GM10248 (cell line): ENCODE data around the gene TMEM51.

Source experiments
- CTCF ChIA-PET: fragments of 300-600 bp; sonication (Branson Sonifier 250); formaldehyde crosslinking; extraction: SDS; loops from one replicate; lab custom pipeline; 2021; ENCODE audit warnings: antibody characterized with exemption; lab: Yijun Ruan, JAX
- POLR2A ChIA-PET: fragments of 350-650 bp; sonication (Branson Sonifier 250); formaldehyde crosslinking; extraction: SDS; loops from one replicate; lab custom pipeline; 2020; ENCODE audit warnings: antibody characterized with exemption; lab: Yijun Ruan, JAX
- DNase-seq: peaks from one replicate; pipeline ENCODE4 v3.0.0; 2012; ENCODE audit errors: extremely low spot score
- TF ChIP-seq, protein P1 (sequence below): IDR thresholded peaks from 2 replicates; pipeline ENCODE4 v1.5.1; 2012; ENCODE audit warnings: mild to moderate bottlenecking, low read depth; ENCODE audit errors: extremely low read depth, missing control alignments, control extremely low read depth

Gene TMEM51

DNA sequence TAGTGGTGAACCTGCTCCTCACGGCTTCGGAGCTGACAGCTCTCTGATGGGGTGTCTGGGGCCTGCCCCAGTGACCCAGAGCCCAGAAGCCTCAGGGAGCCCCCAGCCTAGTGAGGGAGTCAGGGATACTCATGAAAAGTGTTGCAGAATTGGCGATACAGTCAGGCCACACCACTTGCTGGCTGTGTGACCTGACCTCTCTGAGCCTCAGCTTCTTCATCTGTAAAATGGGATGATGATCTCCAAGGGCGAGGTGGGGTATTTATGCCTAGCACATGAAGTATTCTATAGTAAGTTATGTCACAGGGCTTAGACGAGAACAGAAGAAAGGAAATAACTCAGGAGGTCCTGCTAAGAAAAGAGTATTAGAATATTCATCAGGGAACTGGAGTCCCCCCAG lies 1.6 kb downstream of the TMEM51 start:
- CTCF ChIA-PET, result interaction anchor here (1.6 kb wide), 1 partner anchor 117 kb away, joined by 3 read pairs; no protein-coding TSS in a partner anchor
- TF ChIP-seq, protein P1, sequence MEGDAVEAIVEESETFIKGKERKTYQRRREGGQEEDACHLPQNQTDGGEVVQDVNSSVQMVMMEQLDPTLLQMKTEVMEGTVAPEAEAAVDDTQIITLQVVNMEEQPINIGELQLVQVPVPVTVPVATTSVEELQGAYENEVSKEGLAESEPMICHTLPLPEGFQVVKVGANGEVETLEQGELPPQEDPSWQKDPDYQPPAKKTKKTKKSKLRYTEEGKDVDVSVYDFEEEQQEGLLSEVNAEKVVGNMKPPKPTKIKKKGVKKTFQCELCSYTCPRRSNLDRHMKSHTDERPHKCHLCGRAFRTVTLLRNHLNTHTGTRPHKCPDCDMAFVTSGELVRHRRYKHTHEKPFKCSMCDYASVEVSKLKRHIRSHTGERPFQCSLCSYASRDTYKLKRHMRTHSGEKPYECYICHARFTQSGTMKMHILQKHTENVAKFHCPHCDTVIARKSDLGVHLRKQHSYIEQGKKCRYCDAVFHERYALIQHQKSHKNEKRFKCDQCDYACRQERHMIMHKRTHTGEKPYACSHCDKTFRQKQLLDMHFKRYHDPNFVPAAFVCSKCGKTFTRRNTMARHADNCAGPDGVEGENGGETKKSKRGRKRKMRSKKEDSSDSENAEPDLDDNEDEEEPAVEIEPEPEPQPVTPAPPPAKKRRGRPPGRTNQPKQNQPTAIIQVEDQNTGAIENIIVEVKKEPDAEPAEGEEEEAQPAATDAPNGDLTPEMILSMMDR, result no peak
- DNase-seq, result no peak
- POLR2A ChIA-PET, result no interaction called here

DNA sequence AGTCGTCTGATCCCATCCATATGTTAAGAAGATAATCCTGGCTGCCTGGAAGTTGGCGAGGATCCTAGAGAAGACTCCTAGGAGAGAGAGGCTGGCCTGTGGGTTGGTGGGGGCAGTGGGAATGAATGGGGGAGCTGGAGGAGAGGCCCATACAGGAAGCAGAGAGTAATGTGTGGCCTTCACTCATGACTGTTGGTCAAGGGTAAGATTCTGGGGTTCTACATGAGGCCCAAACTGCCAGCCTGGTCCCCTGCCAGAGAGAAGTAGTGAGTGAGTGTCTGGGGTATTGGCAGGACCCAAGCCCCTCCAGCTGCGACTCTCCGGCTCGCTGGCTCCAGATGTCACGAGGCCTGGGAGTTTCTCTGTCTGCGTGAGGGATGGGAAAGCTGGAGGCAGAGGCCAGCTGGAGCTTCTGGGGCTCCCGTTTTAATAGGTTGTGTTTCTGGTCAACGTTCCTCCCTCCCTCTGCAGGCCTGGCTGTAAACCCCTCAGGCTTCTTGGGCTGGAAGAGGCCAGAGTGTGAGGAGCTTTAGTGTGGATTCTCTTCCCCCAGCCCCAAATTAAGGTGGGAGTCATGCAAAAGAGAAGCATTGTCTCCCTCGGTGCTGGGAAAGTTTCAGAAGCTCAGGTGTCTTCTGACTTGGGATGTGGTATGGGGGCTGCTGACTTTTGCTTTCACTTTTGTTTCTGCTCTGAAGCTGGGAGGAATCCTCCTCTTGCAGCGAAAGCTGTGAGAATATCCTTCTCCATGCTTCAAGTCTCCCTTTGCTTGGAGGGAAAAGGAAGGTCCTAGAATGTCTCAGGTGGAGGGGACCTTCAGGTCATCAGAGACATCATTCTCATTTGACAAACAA lies 2.6 kb downstream of the TMEM51 start:
- DNase-seq, result peak; percentile 45
- ChIA-PET CTCF (interaction anchor here (1.1 to 2.8 kb wide), 3 partner anchors 27 to 149 kb away, joined by 3 to 13 read pairs (median 3); no protein-coding TSS in a partner anchor), POLR2A (no interaction called here)
- TF ChIP-seq, protein P1, result no peak

DNA sequence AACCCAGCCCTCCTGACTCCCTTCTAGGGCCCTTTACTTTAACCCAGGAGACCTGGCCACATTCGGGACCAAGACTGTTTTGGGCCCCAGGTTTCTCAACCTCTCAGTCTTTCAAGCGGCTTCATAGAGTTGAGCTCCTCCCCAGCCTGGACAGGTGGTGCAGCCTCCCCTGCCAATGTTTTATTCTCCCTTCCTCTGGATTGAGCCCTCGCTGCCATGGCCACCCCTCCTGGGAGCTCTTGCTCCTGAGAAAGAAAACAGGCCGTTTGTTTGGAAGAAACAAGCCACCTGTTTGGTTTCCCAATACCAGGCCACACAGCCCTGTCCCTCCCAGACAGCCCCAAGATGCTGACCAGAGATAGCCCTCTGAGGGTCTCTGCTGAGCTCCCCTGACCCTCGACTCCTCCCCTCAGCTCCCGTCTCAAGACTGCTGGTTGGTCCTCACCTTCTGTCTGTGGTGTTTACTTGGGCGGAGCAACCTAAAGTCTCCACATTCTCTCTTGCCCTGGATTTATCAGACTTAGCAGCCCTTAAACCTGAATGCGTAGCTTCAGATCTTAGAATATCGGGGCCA lies 3.3 kb downstream of the TMEM51 start:
- CTCF ChIA-PET, result interaction anchor here (1.1 to 2.8 kb wide), 2 partner anchors 28 to 148 kb away, joined by 3 to 13 read pairs; no protein-coding TSS in a partner anchor
- DNase-seq, result no peak
- POLR2A ChIA-PET, result no interaction called here

DNA sequence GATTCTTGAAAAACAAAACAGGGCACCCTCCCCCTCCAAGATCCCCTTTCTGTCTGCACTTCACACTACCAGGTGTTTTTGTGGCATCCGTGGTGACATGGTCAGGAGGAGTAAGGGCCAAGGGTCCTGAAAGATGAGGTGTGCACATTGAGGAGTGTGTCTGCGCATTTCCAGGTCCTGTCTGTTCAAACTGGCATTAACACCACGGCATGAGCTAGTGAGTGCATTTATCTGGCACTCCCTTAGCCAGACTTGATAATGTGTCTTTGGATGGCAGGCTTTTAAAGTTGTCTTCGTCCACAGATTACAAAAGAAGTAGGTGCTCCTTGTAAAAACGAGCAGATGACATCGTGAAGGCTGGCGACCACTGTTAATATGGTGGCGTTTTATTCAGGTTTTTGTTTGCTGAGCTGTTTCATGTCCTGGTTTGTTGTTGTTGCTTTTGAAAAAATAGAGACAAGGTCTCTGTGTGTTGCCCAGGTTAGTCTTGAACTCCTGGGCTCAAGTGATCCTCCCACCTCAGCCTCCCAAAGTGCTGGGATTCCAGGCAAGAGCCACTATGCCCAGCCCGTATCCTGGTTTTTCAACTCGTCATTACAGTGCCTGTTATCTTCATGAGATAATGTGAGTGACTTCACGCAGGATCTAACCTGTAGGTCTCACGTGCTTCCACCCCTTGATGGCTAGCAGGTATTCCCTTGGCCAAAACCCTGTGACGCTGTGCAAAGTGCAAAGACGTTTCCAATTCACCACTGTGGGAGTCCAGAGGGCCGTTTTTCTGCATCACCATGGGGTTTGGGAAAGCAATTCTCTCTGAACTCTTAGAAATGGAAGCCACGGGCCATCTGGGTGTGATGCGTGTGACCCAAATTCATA lies 4.2 kb downstream of the TMEM51 start:
- TF ChIP-seq, protein P1, result no peak
- DNase-seq, result no peak
- ChIA-PET CTCF (interaction anchor here (0.8 to 2.8 kb wide), 2 partner anchors 11 to 29 kb away, joined by 3 to 13 read pairs; no protein-coding TSS in a partner anchor), POLR2A (no interaction called here)

More for the DNA sequence above, 3.3 kb downstream of the TMEM51 start:
- TF ChIP-seq, protein P1, result no peak

DNA sequence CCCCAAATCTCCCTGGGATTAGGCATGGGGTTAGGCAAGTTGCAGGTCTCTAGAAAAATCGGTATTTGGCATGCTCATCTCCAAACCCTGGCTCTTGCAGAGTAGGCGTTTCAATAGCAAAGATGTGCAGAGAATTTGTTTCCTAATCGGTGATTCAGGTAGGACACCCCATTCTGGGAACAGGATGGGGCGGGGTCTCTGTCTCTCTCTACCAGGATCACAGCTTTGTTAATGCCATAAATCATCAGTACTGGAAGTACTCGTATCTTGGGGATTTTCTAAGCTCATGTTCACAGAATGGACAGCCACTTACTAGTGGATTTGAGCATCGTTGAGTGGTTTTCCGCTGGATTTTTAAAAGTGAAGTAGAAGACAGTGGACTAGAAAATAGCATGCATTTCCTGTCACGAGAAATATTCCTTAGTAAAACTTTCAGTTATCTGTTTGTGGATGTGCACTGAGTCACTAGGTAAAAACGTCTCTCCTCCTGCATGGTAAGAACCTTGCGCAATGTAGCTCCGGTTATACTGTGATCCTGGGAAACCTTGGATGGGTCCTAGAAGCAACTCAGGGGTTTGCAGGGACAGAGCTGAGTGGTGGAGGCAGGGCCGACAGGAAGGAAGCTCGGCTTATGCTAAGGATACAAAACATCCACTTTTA lies 5.1 kb downstream of the TMEM51 start:
- ChIA-PET CTCF (interaction anchor here (0.8 to 2.8 kb wide), 2 partner anchors 10 to 30 kb away, joined by 3 to 13 read pairs; no protein-coding TSS in a partner anchor), POLR2A (no interaction called here)
- no peak for DNase-seq
- TF ChIP-seq, protein P1, result no peak
